HG03378 (cell line): ENCODE measurements around the gene BARHL1.

ENCODE experiments used
- ATAC-seq: cut with Tn5 transposase; IDR thresholded peaks from one replicate; pipeline ENCODE4 v1.9.1; 2021; ENCODE audit warnings: mild to moderate bottlenecking, moderate library complexity; ENCODE audit not compliant: unreplicated experiment

BARHL1 gene

DNA sequence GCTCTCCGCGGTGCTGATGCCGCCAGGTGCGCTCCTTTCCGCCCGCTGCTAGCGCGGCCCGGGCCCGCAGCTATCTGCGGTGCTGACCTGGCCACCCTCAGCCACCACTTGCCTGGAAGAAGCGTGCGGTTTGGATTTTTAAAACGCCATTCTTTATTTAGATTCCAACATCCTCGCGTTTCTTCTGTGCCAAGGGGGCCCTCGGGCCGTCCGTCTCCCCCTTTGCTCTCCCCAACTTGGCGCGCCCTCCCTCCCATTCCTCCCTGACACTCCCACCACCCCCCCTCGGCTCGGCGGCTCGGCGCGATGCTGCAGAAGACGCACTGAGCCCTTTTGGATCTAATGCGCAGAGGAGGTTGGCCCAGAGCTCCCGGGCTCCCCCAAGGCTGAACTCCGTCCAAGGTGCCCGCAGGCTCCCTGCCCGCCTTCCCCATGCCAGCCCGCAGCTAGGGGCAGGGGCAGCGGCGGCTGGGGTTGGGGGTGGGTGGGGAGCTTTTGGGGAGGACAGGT lies at the start of gene BARHL1:
Gene BARHL1 (plus strand): TSS at position 331 of the 510 bp plus-strand sequence. CDS start 192 bp downstream, outside the sequence.
- ATAC-seq, result no peak

DNA sequence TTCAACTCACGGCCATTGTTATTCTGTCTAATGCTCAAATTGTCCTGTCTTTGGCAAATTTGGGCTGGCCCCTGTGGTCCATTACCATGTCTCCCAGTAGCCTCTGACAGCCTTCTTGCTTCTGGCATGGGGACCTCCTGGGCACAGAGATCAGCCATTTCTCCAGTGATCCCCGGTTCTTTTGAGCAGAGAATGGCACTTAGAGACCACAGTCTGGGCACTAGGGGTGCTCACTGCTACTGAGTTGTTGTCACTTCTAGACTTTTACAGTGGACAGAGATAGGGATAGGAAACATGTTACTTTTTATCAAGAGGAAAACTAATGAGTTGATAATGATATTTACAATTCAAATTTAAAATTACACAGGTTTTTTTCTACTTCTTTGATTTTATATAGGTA lies 47.6 kb upstream of the BARHL1 start:
- ATAC-seq, result no peak

DNA sequence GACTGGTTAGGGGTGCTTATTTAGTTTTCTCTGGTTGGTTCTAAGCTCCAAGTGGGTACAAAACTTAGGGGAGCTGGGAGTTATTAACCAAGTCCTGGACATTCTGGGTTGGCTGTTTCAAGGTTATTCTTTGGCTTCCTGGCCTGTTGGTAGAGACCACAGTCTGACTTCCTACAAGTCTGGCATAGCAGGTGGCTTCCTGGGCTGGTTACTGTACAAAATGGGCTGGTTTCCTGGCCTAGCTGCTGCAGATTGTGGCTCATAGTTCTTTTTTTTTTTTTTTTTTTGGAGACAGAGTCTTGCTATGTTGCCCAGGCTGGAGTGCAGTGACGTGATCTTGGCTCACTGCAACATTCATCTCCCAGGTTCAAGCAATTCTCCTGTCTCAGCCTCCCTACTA lies 46.3 kb upstream of the BARHL1 start:
- ATAC-seq, result no peak

DNA sequence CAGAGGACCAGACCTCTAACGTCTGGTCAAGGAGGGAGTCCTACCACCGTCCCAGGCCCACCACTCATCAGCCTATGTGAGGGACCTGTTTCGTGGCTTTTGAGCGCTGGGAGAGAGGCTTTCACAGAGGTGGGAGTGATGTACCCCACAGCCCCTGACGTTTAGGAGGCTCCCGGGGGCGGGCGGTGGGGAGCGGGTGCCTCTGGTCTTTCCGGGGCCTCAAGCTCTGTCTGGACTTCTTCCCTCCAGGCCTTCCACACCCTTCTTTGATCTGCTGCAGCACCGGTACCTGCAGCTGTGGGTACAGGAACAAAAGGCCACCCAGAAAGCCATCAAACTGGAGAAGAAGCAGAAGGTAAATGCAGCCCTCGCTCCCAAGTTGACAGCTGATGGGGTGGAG lies 45.1 kb upstream of the BARHL1 start:
- no peak for ATAC-seq

DNA sequence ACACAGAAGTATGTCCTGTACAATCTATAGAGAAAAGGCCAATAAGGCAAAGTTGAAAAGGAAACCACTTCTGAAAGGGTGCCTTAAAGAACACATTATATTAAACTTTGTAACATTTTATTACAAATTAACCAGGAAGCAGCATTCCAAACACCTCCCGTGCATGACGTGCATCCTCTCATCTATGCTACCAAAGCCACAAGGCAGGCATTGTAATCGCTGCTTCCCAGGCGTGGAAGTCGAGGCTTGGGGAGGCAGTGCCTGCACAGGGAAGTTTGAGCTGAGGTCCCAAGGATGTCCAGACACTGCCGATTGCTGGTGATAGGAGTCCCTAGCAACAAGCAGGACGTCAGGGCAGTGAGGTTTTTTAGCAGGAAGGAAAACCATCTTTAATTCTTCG lies 44.3 kb upstream of the BARHL1 start:
- no peak for ATAC-seq

DNA sequence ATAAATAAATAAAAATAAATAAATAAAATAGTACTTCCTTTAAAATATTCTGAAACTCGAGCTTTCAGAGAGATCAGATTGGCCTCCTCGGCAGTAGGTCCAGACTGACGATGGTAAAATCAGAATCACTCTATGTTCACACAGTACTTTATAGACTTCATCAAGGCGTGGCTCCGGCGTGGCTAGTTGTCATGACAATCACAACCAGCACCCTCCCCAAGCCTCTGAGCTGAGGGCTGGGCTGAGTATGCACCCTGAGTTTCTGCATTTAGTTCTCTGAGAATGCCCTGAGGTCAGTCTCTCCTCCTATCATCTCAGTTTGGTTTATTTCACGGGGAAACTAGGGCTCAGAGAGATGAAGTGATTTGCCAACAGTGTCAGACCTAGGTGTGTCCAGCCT lies 43.3 kb upstream of the BARHL1 start:
- ATAC-seq, result no peak

DNA sequence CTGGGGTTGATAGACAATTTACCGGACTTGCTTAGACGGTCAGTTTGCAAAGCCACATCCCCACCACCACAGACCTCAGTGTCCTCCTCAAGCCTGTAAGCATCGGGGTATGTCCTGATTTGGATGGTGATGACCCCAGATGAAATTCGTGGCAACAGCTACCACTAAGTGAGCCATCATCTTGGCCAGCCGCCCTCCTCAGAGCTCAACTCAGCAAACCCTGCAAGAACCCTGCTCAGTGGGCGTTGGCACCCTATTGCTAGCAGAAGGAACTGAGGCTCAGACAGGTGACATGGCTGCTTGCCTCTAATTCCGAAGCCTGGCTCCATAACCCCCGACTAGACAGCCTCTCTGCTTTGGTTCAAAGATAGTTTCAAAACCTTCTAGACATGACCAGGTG lies 41.4 kb upstream of the BARHL1 start:
- ATAC-seq, result no peak

DNA sequence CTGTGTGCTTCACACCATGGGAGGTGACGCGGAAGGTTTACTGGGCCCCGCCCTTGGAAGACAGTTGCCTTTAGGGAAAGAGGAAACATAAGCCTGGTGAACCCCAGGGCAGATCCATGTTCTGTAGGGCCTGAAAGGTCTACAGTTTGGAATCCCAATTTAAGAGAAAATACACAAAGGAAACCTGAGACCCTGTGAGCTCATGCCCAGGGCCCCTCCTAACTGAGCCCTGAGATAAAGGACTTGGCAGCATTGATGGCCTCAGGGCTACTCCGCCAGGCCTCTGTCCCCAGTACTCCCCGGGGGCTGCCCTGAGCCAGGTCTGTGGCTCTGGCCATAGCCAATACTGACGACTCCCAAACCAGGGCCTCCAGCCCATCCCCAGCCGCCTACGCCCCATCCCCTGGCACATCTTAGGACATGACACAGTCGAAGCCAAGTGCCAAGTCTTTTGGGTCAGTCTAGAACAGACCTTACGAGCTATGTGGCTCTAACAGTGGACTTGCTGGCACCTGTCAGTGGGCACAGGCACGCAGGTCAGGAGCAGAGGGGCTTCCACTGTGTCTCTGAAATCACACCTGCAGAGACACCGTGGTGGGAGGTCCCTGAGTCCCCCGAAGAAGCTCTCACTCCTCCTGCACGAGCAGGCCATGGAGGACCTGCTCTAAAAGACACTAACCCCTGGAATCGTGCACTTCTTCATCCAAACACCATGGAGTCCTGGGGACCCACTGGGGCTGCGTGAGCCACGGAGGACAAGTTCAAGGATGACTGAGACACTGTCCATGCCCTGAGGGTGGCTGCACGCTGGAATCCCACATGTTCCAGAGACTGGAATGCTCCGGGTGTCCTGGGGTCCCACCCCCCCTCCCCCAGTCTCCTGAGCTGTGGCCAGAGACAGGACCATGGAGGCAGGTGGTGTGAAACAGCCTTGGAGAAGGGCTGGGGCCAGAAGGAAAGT lies 40.3 kb upstream of the BARHL1 start:
- ATAC-seq, result no peak

DNA sequence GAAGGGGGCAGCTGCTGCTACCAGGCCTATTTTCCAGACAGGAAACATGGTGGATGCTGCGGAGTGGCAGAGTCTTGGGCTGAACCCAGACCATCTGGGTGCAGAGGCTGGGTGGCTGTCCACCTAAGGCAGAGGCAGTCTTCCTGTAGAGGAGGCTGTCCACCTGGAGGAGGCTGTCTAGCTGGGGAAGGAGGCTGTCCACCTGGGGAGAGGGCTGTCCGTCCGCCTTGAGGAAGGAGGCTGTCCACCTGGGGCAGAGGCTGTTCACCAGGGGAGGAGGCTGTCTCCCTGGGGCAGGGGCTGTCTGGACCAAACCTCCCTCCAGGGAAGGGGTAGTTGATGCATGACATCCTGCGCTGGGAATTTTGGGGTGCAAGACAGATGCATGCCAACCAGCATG lies 39.2 kb upstream of the BARHL1 start:
- ATAC-seq, result no peak

DNA sequence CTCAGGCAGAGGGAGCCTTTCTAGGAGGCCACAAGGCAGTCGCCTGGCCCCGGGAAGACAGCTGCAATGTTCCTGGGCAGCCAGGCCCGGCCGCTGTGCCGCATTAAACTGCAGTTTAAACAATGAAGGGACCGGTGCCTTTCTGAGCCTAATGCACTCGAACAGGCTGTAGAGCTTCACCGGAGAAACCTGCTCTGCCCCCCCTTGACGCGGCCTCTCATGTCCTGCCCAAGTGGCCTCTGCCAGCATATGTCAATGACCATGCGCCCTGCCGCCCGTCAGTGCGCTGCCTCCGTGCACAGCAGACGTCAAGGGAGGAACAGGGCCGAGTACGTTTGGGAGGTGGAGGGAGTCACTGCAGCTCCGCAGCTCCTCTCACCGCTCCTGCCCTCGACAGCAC lies 38.4 kb upstream of the BARHL1 start:
- no peak for ATAC-seq

DNA sequence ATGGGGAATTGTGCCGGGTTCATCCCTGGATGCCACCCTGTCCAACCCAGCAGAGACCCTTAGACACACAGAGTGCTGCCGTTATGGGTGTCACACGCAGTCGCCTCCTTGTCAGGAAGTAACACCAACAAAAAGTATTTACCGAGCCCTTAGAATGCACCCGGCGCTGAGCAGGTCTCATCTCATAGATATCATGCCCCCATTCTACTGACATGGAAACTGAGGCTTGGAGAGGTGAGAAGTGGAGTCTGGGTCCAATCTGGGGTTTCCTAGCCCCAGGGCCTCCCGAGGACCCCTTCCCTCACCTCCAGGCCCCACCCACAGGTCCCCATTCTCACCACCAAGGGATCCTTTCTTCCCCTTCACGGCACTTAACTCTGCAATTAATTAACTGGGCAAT lies 36.8 kb upstream of the BARHL1 start:
- no peak for ATAC-seq

DNA sequence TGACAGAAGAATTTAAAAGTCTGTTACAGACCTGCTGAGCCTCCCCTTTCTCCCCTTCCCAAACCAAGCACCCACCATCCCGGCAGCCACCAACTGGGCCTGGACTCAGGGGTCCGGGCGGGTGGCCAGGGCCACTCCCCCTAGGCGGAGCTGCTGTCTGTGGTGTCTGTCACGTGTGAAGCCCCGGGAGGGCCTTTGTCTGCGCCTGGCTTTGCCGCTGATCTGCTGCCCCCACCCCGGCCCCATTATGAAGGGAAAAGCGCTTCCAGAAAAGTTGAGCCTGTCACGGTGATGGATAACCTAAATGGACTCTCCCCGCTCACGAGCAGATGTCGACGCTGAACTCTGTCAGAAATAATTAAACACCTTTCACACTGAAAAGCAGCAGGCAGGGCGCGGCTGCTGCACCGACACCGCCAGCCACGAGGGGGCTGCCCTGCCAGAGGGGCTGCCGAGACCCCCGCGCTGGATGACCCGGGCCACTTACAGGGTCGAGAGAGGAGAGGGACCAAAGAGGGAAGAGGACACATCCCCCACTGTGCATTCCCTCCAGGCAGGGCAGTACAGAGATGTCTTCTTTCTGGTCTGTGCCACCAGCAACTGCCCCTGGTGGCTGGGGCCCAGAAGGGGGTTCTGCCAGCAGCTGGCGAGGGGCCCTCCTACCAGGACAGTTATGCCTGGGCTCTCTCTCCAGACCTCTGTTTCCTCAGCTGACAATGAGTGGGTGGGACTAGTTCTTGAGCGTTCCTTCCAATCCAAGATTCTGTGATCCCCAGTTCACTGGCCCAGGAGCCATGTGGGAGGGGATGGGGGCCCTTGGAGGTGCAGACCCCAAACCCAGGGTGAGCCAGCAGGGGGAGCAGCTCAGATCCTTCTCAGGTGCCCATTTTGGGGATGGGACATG lies 36.0 kb upstream of the BARHL1 start:
- ATAC-seq, result no peak

DNA sequence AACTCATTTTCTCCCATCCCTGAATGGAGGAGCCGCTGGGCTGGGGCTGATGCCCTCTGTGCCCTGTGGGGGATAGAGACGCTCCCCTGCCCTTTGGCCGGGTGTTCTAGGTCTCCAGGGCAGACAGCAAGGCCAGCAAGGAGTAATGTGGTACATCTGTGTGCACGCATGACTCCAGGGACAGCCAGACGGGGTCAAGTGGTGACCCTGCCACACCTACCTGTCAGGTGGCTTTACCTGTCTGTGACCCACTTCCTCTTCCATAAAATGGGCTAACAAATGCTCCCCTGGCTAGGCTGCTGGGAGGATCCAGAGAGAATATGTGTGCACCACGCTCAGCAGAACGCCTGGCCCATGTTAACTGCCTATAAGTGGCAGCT lies 35.4 kb upstream of the BARHL1 start:
- no peak for ATAC-seq

DNA sequence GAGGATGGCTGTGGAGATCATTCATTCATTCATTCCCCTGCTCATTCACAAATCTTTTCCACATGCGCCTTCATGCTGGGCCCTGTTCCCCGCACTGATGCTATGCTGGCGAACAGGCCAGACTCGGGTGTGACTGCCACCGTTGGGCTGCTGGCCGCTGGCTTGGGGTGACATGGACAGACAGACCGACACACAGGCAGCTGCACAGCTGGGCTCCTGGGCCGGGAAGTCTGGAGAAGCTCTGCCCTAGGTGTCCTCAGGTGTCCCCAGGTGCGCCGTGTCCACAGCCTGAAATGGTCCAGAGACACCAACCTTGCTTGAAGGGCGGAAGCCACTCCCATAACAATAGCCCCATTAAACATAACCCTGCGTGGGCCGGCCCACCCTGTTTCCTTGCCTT lies 35.0 kb upstream of the BARHL1 start:
- no peak for ATAC-seq

DNA sequence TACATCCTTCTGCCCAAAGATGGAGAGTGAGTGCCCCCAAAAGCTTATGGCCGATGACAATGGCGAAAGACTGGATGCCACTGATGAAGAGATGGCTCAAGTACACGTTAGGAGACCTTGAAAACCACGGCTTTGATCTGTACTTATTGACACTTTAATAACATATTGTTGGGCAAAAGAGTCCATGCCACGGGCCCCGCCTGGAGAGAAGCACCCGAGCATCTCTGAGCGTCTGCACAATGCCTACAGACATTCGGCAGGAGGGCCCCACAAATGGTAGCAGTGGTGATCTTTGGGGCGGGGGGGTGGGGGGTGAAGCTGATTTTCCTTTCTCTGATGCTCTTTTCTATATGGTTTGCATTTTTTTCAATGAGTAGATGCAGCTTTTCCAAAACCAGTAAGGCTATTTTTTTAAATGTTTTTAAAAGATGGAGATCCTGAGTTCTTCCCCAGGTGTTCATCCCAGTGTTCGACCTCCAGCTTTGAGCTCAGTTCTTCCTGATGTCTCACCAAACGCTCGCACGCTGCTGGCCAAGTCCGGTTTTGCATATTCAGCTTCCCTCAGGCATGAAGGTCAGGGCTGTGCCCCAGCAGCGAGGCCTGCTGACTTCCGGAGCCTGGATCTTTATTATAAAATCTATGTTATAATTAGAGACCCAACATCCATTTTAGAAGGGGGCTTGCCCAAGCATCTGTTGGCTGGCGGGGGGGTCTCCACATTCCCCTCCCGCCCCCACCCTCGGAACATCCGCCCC lies 34.3 kb upstream of the BARHL1 start:
- ATAC-seq, result no peak

DNA sequence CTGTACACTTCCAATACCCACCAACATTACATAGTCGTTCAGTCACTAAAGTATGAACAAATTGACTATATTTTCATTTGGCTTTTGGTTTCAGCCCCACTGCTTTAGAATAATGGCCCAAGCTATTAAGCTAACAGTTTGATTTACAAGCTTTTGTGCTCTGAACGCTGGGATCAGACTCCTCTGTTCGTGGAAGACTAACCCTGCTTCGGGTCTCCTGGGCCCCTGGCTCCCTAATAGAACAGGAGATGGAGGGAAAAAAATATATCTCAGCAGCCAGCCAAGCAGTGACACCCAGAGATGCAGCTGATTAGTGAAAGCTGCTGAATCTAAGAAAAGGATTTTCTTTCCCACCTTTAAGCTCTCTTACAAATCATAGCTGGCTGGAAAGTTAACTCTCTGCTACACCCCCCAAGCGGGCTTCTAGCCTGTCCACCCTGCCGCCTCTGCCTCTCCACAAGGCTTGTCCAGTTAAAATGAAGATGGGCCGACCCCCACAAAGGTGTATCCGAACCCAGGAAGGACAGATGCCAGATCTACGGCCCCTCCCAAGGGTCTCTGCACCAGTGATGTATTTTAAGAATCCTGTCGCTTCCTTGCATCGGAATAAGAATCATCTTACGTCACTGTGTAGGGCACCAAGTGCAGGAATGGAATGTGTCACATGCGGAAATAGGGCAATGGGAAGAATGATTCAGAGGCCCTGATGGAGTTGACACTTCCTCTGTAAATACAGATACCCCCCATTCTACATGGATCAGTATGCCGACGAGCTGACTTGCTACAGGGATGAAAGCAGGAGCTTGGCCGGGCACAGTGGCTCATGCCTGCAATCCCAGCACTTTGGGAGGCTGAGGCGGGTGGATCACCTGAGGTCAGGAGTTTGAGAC lies 33.4 kb upstream of the BARHL1 start:
- no peak for ATAC-seq

DNA sequence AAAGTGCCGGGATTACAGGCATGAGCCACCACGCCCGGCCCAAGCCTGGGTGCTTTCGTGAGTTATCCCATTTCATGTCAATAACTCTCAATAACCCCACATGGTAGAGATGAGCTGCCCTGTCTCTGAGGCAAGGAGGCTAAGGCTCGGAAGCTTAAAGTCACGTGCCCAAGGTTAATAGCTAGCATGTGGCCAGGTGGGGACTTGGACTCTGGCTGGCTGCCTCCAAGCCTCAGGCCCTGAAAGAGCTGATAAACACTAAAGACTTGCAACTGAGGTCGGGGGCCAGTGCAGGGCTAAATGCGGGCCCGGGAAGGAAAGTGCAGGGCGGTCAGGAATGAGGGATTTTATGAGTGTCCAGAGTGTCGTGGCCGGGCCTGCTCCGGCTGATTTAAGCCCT lies 30.9 kb upstream of the BARHL1 start:
- ATAC-seq, result no peak

DNA sequence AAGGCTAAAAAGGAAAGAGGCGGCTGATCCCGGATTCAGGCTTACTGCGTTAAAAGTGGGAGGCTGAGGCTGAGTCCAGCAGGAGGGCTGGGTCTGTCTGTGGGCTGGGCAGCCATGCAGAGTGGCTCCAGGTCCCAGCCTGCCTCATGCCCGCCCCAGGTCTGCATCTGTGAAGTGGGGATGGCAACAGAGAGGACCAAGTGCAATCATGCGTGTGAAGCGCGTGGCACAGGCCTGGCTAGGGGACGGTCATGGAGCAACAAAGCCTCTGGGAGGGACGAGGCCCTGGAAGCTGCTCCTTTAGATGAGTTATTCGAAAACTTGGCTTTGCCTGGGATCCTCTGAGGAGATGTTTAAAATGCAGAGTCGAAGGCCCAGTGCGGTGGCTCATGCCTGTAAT lies 30.4 kb upstream of the BARHL1 start:
- no peak for ATAC-seq

DNA sequence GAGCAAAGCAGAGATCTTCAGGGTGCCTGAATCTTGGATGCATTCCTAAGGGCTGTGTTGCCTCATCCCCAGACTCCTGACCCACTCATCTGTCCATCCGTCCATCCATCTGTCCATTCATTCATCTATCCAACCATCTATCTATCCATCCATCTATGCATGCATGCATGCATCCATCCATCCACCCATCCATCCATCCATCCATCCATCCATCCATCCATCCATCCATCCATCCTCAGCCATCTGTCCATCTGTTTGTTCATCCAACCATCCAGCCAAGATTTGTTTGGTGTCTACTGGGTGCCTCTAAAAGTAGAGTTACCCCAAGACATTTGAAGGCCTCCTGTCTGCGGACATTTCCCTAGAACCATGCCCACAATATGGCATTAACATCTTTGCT lies 27.7 kb upstream of the BARHL1 start:
- ATAC-seq, result no peak

DNA sequence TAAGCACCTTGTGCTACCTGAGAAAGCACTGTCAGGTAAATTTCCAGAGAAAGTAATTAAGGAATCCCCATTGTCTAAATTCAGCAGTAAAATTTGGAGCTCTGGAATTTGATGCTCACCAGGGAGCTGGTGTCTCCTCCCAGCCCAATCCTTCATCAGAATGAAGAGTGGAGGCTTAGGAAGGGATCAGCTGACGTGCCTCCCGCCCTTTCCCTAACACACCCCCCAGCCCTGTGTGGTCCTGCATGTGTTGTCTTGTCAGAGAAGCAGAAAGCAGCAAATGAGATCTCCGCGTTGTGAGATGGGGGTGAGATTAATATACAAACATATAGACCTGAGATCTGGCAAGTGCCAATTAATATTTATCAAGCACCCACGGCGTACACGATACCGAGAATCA lies 26.9 kb upstream of the BARHL1 start:
- ATAC-seq, result no peak
